Activated CD8-positive, alpha-beta memory T cell treated with anti-CD3 and anti-CD28 coated beads for 24 hours (primary cell): ENCODE data around the gene GALNTL6.
"Not testable (repeated sequence)": the region's sequence is repeated elsewhere in the genome, so short reads cannot be mapped to it uniquely, and the experiment has no call there.

Experiments used
- DNase-seq: peaks from one replicate; pipeline ENCODE4 v3.0.0-alpha.2; 2020

Gene GALNTL6

DNA sequence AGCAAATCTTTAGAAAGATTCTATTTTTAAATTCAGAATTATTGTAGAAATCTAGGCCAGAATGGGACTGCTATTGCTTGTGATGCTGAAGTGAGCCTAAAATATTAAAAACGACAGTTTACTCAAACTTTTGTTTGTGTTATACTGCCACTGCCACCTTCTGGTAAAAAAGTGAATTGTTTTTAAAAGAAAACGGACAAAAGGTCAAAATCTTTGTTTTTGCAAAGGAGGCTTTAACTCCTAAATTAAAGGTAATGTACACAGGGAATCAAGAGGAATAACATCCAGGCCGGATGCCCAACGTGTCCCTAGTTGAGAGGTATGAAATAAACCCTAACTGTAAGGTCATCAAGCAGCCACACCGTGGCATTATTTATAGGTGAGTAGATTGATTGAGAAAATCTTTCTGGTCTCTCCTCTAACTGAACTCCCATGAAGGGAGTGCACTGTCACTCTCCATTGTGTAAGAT, 1017.1 kb downstream of the GALNTL6 start:
- DNase-seq: no peak

DNA sequence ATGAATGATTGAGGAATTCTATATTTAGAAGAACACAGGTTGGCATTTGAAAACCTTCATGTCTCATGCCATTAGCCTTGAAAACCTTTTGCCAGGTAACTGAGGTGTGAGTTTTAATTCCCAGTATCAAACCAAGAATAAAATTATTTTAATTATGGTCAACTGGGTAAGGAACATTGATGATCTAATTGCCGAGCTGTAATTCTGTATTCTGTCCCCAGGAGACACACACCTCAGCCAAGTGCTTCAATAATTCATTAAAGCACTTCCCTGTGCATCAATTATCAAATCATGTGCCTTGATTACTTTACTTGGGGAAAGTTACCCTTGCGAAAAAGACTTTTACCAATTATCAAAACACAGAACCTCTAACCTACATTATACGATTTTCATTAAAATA, 1023.5 kb downstream of the GALNTL6 start:
- DNase-seq: no peak

DNA sequence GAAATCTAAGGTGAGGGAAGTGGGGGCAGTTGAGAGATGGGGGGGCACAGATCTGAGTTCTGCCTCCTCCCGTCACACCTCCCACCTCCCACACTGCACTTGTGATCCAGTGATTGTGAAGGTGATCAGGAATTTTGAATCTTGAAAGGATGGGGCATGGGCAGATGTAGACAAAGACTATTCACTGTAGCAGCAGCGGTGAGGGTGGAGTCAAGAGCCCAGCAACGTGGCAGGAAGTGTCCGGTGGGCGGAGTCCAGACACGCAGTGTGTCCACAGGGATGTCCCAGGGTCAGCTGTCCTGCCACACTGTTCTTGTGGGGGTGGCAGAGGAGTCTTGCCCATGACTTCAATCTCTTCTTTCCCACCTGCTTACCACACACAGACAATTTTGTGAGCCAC, 1024.9 kb downstream of the GALNTL6 start:
- no peak for DNase-seq

DNA sequence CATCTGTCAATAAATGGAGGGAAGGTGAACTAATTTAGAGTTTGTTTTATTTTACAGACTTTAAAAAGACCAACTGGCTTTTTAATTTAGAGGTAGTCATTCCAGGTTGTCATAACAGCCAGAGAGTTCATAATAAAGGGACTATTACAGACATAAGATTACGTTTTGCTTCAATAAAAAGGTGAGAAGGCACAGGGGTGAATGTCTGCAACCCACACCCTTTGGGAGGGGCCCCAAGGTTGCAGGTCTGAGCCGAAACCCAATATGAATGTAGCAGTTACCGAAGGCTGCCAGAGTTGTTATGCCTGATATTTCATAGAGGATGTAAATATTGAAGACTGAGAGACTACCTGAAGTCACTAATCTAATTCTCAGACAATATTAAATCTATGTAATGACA, 1025.7 kb downstream of the GALNTL6 start:
- no peak for DNase-seq

DNA sequence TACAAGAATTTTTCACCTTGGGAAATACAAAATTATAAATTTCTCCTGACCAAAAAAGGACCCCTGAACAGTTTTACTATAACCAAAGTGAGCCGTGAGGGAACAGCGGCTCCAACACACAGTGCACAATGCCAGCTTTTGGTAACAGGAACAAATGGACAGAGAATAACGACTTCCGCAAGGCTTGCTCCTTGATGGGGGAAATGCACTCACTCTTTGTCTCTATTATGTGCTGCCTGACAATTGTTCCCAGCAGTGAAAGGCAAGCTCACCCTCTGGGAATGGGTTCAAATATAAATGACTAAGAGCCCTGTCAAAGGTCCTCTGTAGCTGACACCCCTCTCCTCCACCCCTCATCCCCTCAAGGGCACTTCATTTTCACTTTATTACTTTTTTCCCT, 1029.6 kb downstream of the GALNTL6 start:
- no peak for DNase-seq

DNA sequence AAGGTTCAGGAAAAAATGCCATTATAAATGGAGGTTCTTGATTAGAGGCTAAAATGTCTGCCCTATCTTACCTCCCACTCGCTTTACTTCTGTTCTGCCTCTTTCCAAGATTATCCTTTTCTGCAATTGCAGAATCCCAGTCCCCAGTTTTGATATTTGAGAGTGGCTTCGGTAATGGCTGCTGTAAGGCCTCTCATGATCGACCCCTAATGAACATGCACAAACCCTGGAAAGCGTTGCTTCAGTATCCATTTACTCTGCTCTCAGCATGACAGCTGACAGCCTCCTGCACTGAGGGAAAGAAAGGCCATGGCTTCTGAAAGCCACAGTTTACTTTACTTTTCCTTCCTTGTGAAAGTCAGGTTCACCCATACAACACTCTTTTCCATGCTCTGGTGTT, 1030.0 kb downstream of the GALNTL6 start:
- no peak for DNase-seq

DNA sequence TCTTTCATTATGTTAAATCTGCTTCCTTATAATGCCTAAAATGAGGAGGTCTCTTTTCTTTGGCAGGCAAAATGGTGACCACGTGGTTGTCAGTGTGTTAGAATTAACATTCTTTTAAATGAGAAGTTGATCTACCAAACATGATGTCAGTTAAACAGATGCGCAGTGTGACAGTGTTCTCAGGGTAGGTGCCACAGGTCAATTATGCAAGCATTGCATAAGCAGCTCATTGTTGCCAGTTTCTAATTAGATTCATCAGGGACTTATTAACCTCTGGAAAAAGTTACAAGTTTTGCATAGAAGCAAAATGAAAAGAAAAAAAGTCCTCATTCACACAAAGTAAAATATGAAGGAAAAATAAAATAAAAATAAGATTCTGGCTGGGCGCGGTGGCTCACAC, 1031.4 kb downstream of the GALNTL6 start:
- no peak for DNase-seq

DNA sequence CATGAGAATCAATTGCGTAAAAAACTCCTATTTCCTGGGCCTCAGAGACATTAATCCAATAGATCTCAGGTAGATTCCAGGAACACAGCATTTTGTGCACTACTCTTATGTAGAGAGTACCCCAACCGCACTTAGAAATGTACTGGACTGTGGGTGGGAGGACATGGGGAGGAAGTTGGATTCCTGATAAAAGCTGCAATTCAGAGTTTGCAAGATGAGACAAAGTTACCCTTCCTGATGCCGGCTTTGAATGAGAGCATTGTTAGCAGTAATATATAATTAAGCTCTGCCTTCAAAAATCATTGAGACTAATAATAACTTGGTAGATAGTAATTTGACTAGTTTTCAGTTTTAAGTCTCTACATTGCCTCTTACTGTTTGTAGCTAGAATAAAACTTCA, 1032.1 kb downstream of the GALNTL6 start:
- no peak for DNase-seq

DNA sequence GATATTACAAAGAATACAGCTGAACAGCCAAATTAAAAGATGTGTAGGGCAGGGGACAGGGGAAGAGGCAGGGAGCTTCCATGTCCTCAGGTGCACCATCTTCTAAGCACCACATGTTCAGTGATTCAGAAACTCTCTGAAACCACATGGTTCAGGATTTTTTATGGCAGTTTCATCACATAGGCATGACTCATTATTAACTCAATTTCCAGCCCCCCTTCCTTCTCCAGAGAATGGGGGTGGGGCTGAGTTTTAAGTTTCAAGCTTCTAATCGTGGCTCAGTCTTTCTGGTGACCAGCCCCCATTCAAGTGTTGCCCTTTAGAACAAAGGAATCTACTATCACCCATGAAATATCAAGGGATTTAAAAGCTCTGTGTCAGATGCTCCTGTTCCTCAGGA, 1037.6 kb downstream of the GALNTL6 start:
- no peak for DNase-seq

DNA sequence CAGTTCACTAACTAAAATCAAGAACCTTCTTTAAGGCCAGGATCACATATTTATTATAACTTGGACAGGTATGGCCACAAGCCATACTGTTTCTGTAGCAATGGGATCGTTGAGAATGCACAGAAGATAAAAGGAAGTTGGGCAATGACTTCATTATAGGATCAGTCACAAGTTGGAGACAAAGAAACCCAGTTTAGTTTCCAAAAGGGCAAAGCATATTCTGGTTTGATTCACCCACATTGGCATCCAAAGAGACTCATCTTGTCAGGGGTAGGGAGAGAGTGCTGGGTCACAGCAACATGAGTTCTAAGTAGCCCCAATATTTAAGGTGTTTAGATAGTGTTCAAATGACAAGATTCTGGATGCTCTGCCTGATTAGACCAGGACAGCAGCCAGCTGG, 1038.3 kb downstream of the GALNTL6 start:
- DNase-seq: no peak

DNA sequence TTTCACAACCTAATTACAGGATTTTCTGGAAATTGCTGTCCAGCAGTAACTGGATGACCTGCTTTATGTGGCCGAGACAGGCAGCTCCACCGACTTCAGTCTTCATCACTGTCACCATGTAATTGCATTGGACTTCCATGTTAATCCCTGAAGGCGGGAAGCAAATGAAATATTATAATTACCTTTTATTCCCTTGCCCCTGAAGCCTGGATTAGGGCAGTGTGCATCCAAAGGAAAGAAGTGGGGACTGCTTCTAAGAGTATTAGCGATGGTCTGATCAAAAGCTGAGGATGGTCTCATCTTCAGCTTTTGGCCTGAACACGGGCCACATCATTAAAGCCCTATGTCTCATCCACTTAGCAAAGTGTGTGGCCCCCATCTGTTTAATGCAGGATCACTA, 1043.8 kb downstream of the GALNTL6 start:
- no peak for DNase-seq

DNA sequence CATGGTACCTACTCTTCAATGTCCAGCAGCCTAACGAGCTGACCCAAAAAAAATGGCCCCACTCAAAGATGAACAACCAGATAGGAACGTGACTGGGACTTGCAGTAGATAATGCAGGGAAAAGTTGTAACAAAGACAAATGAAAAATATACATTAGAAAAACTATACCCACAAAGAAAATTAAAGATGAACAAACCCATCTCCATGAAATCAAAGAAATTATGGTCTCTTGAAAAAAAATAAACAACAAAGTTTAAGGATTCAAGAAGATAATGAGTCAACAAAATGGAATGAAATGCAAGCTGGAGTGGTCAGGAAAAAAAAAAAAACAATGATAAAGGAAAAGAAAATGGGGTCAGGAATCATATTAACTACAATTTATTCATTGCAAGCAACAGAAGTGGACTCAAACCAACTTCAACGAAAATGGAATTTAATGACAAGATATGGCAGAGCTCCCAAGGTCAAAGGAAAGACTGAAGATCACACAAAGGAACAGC, 1045.6 kb downstream of the GALNTL6 start:
- no peak for DNase-seq

DNA sequence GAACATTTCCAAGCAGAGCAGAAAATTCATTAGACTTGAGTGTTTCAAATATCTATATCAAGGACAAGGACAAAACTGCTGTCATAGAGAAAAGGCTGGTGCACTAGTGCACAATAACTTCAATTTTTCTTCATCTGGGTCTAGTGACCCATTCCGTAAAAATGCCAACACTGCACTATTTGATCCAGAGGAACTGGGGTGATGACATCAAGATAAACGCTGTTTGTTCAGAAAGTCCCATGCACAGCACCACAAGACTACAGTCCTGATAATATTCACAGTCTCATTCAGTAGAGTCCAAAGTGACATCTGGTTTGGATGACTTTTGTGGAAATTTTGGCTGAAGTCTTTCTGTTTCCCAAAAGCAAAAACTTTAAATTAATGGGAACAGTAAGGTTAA, 1051.9 kb downstream of the GALNTL6 start:
- no peak for DNase-seq

DNA sequence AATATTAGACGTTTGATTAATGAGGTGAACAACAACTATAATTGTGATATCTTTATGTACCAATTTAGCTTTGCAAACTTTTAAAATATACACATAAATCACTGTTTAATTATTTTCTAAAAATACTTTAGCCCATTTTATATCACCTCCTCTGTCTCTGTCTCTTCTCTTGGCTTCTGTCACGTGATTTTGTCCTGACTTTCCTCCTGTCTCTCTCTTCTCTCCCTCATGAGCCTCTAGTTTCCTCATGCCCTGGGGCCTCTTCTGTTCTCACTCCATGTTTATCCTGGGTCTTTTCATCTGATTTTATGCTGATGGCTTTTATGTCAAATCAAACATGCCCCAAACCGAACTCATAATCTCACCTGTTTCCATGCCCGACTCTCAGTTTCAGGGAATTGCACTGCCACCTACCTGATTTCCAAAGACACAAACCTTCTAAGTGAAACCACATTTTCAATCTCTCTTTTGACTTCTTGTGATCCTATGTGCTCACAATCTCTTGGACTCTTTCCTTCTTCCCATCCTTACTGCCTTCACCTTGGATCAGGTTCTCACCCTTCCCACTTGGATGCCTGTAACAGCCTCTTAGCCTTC, 1052.4 kb downstream of the GALNTL6 start:
- no peak for DNase-seq

DNA sequence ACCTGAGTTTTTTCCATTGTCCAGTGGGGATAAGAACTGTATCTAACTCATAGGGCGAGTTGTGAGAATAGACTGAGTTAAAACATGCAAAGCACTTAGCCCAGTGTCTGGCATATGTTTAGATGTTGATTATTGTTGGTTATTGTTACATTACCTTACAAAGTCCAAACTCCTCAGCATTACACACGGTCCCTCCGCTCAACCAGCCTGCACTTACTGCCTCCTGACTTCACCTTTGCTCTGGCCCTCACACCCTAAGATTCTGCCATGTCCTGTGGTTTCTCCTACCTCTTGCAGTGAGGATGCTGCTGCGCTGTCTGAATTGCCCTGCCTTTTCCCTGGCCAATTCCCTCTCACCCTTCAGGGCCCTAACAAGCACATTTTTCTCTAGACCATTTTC, 1053.2 kb downstream of the GALNTL6 start:
- DNase-seq: no peak

DNA sequence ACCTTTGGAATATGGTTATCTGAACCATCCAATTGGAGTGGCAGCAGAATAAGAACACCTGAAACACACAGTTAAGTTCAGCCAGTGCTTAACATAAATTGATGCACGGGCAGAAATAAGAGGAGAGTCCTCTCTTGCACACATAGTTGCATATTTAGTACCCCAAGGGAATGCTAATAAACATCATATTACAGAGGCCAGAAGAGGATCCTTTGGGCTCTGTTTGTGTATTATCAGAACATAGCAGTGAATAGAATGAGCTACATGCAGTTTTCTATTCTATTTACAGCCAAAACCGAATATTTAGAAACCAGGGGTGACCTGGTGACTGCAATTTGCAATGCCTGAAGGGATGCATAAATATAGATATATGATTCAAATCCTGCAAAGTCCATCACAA, 1054.6 kb downstream of the GALNTL6 start:
- DNase-seq: no peak

DNA sequence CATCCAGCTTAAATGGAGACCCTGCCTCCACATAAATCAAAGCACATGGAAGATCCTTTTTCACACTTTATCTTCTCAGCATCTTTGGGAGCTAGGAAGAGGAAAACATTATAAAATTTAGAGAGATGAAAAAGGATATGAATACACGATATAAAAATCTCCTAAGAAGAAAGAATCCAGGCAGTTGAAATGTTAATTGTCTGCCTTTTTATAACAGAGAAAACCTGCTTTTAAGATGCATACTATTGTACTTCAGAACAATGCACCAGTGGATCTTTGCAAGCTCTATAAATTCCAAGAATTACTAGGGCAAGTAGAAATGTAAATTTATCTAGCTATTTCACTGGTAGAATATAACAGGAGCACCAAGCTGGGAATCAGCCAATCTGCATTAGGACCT, 1055.1 kb downstream of the GALNTL6 start:
- DNase-seq: no peak

DNA sequence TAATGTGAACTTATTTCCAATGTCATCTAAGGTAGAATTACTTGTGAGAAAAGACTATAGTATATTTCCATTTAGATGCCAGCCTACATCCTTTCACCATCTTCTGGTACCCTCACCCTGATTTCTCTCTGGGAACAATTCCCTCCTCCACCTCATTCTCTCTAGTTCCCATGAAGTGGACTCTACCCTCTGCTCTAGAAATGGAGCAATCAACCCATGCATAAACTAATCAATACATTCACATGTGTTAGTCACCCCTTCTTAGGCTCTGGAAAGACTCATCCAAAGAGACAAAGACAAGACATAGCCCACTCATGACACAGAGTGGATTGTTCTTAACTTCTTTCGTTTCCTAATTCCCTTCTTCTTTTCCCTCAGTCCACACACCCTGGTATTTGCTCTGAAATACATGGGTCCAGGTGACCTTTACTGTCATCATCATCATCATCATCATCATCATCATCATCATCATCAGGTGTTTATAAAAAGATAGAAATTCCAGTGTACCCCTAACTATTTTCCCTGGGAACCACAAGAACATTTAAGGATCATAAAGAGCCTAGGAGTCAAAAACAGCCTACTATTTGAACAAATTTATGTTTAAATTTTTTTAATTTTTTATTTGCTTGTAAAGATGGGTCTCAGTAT, 1056.5 kb downstream of the GALNTL6 start:
- DNase-seq: no peak

DNA sequence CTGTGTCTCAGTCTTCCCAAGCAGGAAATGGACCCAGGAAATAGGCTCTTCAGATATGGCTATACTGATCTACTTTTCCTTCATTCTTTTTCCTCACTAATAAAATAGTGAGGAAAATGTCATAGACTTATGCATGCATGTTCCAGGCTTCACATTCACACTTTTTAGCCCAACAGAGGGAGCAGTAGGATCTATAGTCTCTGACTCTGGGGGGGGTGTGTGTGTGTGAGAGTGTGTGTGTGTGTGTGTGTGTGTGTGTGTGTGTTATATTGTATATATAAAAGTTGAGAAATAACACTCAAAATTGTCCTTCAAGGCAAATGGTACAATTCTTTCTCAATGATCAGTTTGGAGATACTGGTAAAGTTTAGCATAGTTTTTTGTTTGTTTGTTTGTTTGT, 1058.2 kb downstream of the GALNTL6 start:
- no peak for DNase-seq

DNA sequence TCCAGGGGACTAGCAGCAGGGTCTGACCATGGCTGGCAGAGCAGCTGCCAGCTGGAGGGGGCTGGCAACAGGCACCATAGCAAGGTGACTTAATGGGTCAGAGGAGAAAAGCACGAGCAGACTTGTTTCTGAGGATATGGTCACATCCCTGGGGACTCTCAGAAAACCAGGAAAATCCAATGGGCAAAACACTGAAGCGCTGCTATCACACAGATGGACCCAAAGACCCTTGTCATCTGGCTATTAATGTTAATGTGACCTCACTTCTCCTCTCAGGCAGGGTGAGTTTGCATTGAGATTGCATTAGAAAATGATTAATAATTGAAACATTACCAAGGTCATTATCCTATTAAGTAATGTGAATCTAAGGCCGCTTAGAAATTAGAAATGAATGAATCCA, 1061.7 kb downstream of the GALNTL6 start:
- DNase-seq: no peak

DNA sequence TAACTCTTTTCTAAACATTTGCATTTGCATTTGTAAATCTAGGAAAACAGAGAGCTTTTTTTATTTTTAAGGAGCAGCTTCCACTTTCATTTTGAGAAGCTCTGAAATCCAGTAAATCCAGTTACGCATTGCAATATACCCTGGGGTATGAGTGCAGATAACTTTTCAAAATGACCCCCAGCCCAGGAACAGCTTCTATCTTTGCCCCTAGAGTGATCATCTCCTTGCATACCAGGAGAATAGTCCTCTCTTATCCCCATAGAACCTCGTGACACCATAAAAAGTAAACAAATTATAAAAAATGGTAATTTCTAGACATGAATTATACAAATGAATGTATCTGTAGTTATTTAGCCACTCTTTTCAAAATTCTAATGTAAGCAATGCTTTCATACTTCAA, 1063.2 kb downstream of the GALNTL6 start:
- no peak for DNase-seq

DNA sequence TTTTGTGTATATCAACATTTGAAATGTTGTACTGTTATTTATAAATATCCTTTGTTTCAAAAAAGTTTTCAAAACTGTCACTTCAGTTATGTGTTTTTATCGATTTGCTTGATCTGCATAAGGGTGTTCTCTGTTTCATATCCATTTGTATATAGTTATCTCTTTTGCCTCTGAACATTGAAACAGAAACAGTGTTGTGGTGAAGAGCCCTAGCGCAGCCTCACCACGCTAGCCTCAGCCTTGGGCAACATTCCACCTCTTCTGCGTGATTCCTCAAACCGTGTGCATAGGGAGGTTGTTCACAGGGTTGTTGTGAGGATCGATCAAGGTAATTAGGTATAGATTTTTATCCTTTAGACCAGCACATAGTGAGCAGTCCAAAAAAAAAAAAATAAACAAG, 1068.4 kb downstream of the GALNTL6 start:
- no peak for DNase-seq

DNA sequence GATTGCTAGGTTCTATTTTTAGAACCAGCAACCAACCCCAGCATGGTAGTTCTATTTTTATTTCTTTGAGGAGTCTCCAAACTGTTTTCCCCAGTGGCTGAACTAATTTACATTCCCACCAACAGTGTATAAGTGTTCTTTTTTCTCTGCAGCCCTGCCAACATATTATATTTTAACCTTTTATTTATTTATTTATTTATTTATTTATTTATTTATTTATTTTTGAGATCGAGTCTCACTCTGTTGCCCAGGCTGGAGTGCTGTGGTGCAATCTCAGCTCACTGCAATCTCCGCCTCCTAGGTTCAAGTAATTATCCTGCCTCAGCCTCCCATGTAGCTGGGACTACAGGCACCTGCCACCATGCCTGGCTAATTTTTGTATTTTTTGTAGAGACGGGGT, 1074.2 kb downstream of the GALNTL6 start:
- not testable (repeated sequence) for DNase-seq

DNA sequence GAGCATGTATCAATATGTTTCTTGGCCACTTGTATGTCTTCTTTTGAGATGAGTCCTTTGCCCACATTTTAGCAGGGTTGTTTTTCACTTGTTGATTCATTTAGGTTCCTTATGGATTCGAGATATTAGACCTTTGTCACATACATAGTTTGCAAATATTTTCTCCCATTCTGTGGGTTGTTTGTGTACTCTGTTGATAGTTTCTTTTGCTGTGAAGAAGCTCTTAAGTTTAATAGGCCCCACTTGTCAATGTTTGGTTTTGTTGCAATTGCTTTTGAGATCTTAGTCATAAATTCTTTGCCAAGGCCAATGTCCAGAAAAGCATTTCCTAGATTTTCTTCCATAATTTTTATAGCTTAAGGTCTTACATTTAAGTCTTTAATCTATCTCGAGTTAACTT, 1074.8 kb downstream of the GALNTL6 start:
- DNase-seq: no peak

DNA sequence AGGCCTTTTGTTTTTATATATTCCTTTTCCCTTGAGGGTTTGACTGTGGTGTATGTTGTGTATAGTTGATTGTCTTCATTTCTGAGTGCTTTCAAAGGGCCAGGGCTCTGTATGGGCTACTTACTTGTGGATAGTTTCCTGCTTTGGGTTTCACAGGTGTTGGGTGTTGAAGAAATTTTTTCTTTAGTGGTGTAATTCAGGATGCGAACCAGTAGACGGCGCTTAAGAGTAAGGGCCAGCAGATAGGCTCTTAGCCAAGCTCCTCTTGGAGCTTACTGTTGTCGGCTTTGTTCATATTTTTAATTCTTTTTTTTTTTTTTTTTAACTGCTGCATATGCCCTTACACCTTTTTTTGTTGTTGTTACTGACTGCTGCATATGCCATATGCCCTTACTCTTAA, 1079.1 kb downstream of the GALNTL6 start:
- DNase-seq: no peak
